ENCODE data around the gene BCL11A. TPM values are rescaled to one million over a fixed set of nuclear protein-coding genes. Genes with fewer than 3 reads are reported as not detected.

Gene BCL11A
- total RNA-seq, 2 experiments from 2014 or later = 2.3 to 3.3 TPM

GRCh38 chr2:60598271-60598670 is 44.8 kb upstream of the BCL11A start:
- H3K27me3 Mint-ChIP-seq = peaks cover 28% of the 10 kb centered on the region
- no peak overlapping the region for H3K27ac Mint-ChIP-seq
- ATAC-seq (ENCODE audit: poor library complexity) (no peak), DNase-seq (no peak)
- Histone ChIP-seq H3K27ac (ENCODE audit: low read depth in 1 of 2, low read length in 2 of 2) (no peak overlapping the region), H3K36me3 (ENCODE audit: insufficient read depth, low read length) (no peaks in the 10 kb centered on the region), H3K27me3 (ENCODE audit: control insufficient read depth in 1 of 2, insufficient read depth in 2 of 2, low read length in 2 of 2) (peaks cover 0 to 13% of the 10 kb centered on the region in 2 experiments), H3K4me3 (ENCODE audit: low read length) (no peak overlapping the region), H3K4me1 (ENCODE audit: insufficient read depth, low read length) (no peaks in the 10 kb centered on the region), H3K9me3 (ENCODE audit: control insufficient read depth in 1 of 2, insufficient read depth in 1 of 2, low read length in 2 of 2) (peaks cover 0 to 6% of the 10 kb centered on the region in 2 experiments)
- TF ChIP-seq CTCF (IDR thresholded peaks at IDR 0.05) = no peak
- H3K9me3 Mint-ChIP-seq = peaks cover 4% of the 10 kb centered on the region
- ChIA-PET POLR2A (no interaction called here), CTCF (no interaction called here)
- H3K4me3 Mint-ChIP-seq = no peak overlapping the region
- no peaks in the 10 kb centered on the region for H3K4me1 Mint-ChIP-seq (ENCODE audit: low read depth)
- intact Hi-C loops (cut with DNase I, micrococcal nuclease) = no loop called here
- no peaks in the 10 kb centered on the region for H3K36me3 Mint-ChIP-seq (ENCODE audit: low read depth)

- intact Hi-C loops (cut with DNase I, micrococcal nuclease) = no loop called here
- H3K4me3 ChIP-seq (ENCODE audit: low read length) = no peak overlapping the region
- Mint-ChIP-seq H3K27me3 (peaks cover 33% of the 10 kb centered on the region), H3K27ac (no peak overlapping the region), H3K36me3 (ENCODE audit: low read depth) (no peaks in the 10 kb centered on the region), H3K4me1 (ENCODE audit: low read depth) (no peaks in the 10 kb centered on the region), H3K9me3 (peaks cover 9% of the 10 kb centered on the region), H3K4me3 (no peak overlapping the region)
- no peak overlapping the region for H3K27ac ChIP-seq (ENCODE audit: low read depth in 1 of 2, low read length in 2 of 2)
- peaks cover 0 to 6% of the 10 kb centered on the region in 2 experiments for H3K9me3 ChIP-seq (ENCODE audit: control insufficient read depth in 1 of 2, insufficient read depth in 1 of 2, low read length in 2 of 2)
- DNase-seq (no peak), ATAC-seq (ENCODE audit: poor library complexity) (no peak)
- ChIA-PET CTCF (no interaction called here), POLR2A (no interaction called here)
- no peaks in the 10 kb centered on the region for H3K4me1 ChIP-seq (ENCODE audit: insufficient read depth, low read length)
- no peaks in the 10 kb centered on the region for H3K36me3 ChIP-seq (ENCODE audit: insufficient read depth, low read length)
- TF ChIP-seq CTCF (IDR thresholded peaks at IDR 0.05) = no peak
- H3K27me3 ChIP-seq (ENCODE audit: control insufficient read depth in 1 of 2, insufficient read depth in 2 of 2, low read length in 2 of 2) = peaks cover 0 to 13% of the 10 kb centered on the region in 2 experiments
Observed at GRCh38 chr2:60597346-60597745, 43.9 kb upstream of the BCL11A start.

- Mint-ChIP-seq H3K36me3 (ENCODE audit: low read depth) (no peaks in the 10 kb centered on the region), H3K9me3 (peaks cover 12% of the 10 kb centered on the region), H3K4me1 (ENCODE audit: low read depth) (no peaks in the 10 kb centered on the region), H3K27me3 (peaks cover 33% of the 10 kb centered on the region), H3K27ac (no peak overlapping the region), H3K4me3 (no peak overlapping the region)
- ChIA-PET CTCF (no interaction called here), POLR2A (interaction anchor here (0.6 kb wide), 1 partner anchor 46 kb away, joined by 3 read pairs; no protein-coding TSS in a partner anchor)
- no peak overlapping the region for H3K4me3 ChIP-seq (ENCODE audit: low read length)
- H3K9me3 ChIP-seq (ENCODE audit: control insufficient read depth in 1 of 2, insufficient read depth in 1 of 2, low read length in 2 of 2) = peaks cover 0 to 5% of the 10 kb centered on the region in 2 experiments
- intact Hi-C loops (cut with DNase I, micrococcal nuclease) = no loop called here
- peaks cover 0 to 13% of the 10 kb centered on the region in 2 experiments for H3K27me3 ChIP-seq (ENCODE audit: control insufficient read depth in 1 of 2, insufficient read depth in 2 of 2, low read length in 2 of 2)
- no peaks in the 10 kb centered on the region for H3K36me3 ChIP-seq (ENCODE audit: insufficient read depth, low read length)
- no peak for TF ChIP-seq CTCF (IDR thresholded peaks at IDR 0.05)
- no peak for DNase-seq
- no peak for ATAC-seq (ENCODE audit: poor library complexity)
- no peak overlapping the region for H3K27ac ChIP-seq (ENCODE audit: low read depth in 1 of 2, low read length in 2 of 2)
- no peaks in the 10 kb centered on the region for H3K4me1 ChIP-seq (ENCODE audit: insufficient read depth, low read length)
Observed at GRCh38 chr2:60596411-60596810, 43.0 kb upstream of the BCL11A start.

Data from CD4-positive, alpha-beta T cell (primary cell).